K562 treated with DMSO at 1 percent for 48 hours (cell line): ENCODE data around the gene CENPS. TPM values are rescaled to one million over a fixed set of nuclear protein-coding genes. Genes with fewer than 3 reads are reported as not detected.

Experiments
- total RNA-seq: library from RNA; unstranded; fragments of 300-600 nt; gene quantifications from 2 replicates; pipeline ENCODE4 v1.2.3, GENCODE V29; 2022; ENCODE audit warnings: low replicate concordance; ENCODE audit errors: extremely low read depth

CENPS gene
- total RNA-seq, result not detected in 2 replicates

DNA sequence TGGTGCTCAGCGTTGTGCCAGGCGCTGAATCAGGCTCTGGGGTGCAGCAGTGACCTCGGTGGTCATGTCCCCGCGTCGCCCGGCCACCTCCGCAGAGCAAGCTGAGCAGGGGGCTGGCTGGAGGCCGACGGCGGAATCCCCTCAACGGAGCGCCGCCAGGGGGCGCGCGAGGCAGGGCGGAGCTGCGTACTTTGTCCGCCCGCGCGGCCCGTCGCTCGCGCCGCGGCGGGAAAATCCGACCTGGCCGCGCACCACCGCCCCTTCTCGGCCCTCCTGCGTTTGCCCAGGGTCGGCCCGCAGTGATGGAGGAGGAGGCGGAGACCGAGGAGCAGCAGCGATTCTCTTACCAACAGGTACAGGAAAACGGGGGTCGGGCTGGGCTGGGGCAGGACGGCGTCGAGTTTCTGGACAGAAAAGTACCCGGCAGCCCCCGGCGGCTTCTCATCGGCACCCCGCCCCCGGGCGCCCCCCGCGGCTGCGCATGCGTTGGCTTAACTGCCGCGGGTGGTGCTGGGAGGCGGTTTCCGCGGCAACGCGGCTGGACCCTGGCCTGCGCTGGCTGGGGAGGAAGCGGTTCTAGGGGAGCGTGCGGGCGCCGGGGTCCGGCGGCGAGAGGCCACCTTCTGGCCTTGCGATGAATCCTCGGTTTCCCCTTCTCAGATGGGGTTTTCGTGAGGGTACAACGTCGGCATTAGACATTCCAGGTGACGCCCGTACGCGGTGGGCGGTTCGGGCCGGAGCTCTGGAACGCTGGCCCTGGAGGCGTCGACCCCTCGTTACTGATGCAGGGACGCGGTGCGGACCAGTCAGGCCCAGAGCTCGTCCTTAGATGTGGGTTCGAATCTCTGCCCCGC lies at the start of gene CENPS:
Gene CENPS (plus strand): TSS at position 218 of the 854 bp plus-strand sequence. CDS start 85 bp downstream, at position 303.

DNA sequence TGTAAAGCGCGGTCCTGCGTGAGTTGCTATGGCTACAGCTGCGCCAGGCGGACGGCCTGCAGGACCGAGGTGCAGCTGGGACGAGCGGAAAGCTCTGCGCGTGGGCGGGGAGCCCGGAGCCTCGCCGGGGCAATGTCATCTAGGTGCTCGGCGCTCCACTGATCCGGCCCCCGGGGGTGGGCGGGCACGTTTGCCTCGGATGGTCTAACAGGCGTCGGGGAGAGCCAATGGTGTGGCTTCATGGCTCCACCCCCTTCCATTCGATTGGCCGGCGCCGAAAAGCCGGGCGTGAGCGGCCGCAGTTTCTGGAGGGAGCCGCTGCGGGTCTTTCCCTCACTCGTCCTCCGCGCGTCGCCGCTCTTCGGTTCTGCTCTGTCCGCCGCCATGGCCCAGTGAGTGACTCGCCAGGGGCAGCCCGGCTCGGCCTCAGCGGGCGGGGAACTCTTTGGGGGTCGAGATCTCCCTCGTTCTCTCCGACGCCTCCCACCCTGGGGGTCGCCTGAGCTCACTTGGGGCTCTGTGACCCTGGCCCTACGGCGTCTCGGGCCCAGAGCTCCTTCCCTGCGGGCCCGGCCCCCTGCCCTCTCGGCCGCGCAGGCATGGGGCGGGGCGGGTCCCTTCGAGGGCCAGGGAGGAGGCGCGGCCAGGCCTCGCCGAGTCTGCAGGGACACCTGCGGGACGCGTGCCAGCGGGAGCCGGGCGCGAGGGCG lies 31.3 kb upstream of the CENPS start, which contains the start of gene PGD:
Gene PGD (plus strand): TSS at position 331 of the 710 bp plus-strand sequence. CDS start 54 bp downstream, at position 385.

DNA sequence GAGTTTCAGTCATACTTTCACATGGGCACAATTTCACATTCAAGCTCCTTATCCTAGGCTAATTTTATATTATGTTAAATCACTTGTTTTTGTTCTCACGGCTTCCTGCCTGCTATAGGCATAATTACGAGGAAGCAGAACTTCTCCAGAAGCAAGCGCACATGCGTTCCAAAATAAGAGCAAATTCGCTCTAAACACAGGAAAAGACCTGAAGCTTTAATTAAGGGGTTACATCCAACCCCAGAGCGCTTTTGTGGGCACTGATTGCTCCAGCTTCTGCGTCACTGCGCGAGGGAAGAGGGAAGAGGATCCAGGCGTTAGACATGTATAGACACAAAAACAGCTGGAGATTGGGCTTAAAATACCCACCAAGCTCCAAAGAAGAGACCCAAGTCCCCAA lies 19.5 kb downstream of the CENPS start, which contains the start of gene CORT:
Gene CORT (plus strand): TSS at position 281 of the 400 bp plus-strand sequence. CDS start 193 bp downstream, outside the sequence.

DNA sequence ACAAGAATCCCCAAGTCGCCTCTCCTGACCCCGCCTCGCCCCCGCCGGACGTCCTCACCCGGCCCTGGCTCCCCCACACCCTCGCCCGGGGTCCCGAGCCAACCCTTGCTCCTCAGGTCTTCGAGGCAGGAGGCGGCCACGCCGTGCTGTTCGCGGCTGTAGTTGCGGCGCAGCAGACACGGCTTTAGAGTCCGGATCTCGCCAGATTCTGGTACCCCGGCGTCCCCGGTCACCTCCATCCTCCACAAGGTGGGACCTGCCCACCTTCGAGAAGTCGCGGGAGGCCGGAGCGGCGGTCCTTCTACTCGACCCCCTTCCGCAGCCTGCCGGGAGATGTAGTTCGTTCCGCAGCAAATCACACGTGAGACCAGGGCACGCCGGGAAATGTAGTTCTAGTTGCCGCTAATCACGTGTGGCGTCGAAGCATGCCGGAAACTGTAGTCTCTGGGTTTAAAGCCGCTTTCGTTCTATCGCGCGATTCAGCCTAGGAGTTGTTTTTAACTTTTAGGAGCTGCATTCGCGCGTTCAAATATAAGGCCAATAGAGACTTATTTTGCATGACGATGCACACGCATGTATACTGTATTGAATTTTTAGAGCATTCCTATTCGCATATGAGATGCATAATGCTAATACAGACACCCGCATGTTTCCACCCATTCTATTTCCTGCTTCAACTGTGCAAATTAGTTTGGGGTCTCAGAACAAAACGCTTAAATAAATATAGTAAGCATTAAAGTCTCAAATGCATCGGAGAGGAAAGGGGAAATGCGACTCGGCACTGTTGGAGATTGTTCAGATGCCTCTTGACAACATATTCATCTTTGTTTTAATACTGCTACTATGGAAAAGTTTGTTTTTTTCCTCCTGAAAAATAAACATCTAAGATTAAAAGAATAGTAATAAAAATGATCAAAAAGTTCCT lies 42.2 kb downstream of the CENPS start, which contains the start of gene DFFA:
Gene DFFA (minus strand): TSS at position 310 of the 925 bp plus-strand sequence. CDS start 71 bp downstream, at position 239.

DNA sequence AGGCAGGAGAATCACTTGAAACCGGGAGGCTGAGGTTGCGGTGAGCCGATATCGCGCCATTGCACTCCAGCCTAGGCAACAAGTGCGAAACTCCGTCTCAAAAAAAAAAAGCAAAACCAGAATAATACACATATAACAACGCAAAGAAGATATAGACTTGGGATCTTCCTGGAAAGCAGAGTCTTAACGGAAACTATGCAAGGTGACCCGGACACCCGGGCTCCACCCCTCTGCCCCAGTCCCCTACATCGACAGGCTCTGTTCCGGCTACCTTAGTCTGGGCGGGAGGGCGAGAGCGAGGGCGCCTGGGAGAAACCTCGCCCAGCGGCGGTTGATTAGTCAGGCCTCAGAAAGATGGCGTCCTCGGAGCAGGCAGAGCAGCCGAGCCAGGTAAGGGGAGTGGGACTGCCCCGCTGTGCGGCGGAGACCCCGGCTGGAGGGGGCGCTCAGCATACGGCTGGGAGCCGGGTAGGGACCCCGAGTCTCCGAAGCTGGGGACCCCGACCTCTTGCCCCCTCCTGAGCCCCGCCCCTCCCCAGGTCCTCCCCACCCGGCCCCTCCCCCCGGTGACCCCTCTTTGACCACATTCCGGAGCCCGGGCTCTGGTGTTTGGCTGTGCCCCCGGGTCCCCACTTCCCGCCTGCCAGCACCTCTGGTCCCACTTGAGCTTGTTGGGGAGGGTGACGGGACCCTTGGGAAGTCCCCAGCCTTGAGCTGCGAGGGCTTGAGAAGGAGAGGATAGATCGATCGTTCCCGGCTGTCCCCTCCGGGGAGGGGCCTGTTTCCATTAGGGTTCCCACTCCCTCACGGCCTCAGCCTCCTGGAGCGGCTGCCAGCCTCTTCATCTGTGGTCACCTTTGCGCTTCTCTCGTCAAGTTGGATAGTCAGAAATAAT lies 44.6 kb downstream of the CENPS start, which contains the start of gene PEX14:
Gene PEX14 (plus strand): TSS at position 338 of the 895 bp plus-strand sequence. CDS start 17 bp downstream, at position 355.

Other genes starting within 250 kb of the CENPS start
- not detected in 2 replicates for gene KIF1B, start 219.9 kb upstream of the CENPS start, total RNA-seq
- 1,030 TPM in 1 of 2 replicates, not detected in the other for gene PGD, start 31.4 kb upstream of the CENPS start, total RNA-seq
- not detected in 2 replicates for gene CORT, start 19.6 kb downstream of the CENPS start, total RNA-seq
- not detected in 2 replicates for gene DFFA, start 42.1 kb downstream of the CENPS start, total RNA-seq
- gene PEX14, start 44.5 kb downstream of the CENPS start, total RNA-seq, result not detected in 2 replicates